NCI-H2029 (cell line): ENCODE data around the gene BCL7A.
"Not testable (repeated sequence)": the region's sequence is repeated elsewhere in the genome, so short reads cannot be mapped to it uniquely, and the experiment has no call there.

Source experiments
- DNase-seq: peaks from one replicate; lab custom pipeline; 2025; lab: John Stamatoyannopoulos, UW

The BCL7A gene

DNA sequence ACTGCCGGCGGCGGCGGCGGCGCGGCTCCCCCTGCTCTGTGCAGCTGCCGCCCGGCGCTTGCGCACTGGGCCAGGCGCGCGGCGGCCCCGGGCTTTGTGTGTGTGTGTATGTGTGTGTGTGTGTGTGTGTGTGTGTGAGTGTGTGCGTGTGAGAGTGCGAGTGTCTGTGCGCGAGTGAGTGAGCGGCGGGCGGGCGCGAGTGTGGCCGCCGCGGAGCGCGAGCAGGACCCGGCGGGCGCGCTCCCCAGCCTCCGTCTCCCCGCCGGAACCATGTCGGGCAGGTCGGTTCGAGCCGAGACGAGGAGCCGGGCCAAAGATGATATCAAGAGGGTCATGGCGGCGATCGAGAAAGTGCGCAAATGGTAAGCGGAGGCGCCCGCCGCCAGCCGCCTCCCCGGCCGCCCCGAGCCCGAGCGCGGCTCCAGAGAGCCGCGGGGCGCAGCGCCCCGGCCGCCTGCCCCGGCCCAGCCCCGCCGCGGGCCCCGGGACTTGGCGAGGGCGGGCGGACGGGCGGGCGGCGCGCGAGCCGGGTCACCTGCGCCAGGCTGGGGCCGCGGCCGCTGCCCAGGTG, at the start of gene BCL7A:
Gene BCL7A, plus strand, starts transcription at position 63 of the 571 bp plus-strand sequence. Its CDS starts 208 bp downstream, at position 271.
- DNase-seq: peak; percentile 25

- DNase-seq: no peak
Measured at GRCh38 chr12:121974026-121974985, 47.4 kb upstream of the BCL7A start.

- no peak for DNase-seq
Measured at GRCh38 chr12:121975021-121975420, 46.7 kb upstream of the BCL7A start.

GRCh38 chr12:121976950-121977349, 44.7 kb upstream of the BCL7A start:
- no peak for DNase-seq

DNA sequence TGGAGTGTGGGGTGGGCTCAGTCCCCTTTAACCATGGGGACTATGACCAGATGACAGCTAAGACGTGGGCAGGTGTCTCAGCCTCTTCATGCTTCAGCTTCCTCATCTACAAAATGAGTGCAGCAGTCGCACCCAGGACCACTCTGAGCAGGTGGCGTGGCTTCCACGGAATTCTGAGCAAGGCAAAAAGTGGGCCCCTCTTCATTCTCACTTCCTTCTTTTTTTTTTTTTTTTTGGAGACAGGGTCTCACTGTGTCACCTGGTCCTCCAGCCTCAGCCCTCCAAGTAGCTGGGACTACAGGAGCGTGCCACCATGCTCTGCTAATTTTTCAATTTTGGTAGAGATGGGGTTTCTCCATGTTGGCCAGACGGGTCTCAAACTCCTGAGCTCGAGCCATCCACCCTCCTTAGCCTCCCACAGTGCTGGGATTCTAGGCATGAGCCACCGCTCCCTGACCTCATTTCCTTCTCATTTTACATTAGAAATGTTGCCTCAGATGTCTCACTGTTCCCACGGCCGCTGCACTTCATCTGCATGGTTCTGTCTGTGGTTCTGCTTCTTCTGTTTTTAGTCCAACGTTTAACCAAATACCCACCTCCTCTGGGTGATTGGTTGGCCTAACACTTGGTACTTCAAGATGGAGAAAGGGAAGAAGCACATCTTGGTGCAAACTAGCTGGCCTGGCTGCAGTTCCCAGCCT, 41.3 kb upstream of the BCL7A start:
- DNase-seq: no peak

- DNase-seq: no peak
Measured at GRCh38 chr12:121980892-121981272, 40.8 kb upstream of the BCL7A start.

DNA sequence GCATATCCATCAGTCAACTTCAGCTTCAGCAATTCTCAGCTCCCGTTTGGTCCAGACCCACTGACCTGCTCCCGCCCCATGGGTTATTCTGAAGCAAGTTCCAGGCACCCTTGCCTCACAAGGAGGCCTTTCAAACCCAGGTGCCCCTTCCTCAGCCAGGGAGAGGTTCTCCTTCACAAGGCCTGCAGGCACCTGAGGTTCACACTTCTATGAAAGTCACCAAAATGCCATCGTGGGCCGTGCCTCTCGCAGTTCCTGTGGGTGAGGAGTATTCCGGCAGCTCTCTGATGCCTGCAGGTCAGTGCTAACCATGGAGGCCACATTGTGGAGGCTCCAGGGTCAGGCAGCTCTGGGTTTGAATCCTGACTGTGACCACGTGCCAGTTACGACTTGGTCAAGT, 40.2 kb upstream of the BCL7A start:
- DNase-seq: no peak

DNA sequence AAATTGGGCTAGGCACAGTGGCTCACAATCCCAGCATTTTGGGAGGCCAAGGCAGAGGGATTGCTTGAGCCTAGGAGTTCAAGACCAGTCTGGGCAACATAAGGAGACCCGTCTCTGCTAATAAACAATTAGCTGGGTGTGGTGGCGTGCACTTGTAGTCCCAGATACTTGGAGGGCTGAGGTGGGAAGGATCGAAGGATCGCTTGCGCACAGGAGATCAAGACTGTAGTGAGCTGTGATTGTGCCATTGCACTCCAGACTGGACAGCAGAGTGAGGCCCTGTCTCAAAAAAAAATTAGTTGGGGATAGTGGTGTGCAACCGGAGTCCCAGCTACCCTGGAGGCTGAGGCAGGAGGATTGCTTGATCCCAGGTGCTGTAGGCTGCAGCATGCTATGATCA, 38.7 kb upstream of the BCL7A start:
- DNase-seq: no peak

DNA sequence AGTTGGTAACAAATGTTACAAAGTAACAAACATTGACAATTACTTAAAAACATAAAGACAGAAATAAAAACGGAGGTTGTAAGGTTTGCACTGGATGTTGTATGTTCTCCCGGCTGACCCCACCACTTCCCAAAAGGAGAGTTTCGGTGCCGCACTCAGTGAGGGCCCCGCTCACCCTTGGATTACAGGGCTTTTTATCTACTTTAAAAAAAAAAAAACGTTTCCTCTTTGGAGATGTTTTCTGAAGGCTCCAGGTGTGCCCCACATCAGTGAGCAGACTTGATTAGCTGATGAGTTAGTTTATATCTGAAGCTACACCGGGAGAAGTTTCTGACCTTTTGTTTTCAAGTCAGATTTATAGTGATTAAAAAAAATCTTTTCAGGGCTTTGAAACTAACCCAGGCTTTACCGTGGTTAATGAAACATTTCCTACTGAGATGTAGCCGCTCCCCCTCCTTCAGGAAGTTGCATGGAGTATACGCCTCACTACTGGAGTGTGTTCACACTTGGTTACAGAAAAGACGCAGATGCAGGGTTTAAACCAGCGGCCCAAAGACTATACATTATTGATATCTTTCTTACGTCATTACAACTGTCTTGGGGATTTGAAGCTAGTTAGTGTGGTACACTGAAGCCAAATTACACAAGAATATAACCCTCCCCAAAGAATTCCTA, 38.0 kb upstream of the BCL7A start:
- no peak for DNase-seq

- DNase-seq: no peak
Measured at GRCh38 chr12:121986489-121987245, 35.0 kb upstream of the BCL7A start.

- DNase-seq: not testable (repeated sequence)
Measured at GRCh38 chr12:121988519-121988918, 33.2 kb upstream of the BCL7A start.

DNA sequence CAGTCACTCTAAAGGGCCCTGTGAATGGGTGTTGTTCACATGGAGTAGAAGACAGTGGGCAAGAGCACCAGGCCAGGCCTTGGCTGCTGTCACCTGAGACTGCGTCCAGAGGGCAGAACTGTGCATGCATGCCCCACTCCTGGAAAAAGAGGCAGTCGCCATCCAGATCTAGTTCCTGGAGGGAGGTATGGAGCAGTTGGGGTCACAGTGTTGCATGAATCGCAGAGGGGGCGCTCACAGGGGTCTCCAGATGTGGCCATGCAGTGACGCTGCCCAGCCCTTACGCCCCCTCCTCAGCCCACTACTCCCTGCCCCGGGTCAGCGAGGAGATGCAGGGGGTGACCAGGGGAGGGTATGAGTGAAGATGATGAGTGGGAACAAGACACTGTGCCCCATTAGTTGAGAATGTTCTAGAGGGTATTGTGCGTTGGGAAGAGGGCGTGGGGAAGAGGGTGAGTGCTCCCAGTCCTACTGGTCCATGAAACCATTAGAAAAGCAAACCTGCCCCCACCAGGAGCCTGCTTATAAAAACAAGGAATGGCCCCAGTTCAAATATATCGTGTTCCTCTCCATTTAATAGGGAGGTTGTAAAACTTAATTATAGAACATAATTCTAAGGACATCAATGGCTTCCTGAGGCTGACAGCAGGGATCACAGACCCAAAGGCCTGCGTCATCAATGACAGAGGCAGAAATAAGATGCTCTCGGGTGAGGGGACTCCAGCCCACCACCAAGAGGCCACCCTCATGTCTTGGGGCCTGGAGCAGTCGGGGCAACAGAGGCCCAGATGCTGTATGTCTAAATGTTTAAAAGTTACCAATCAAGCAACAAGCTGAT, 32.2 kb upstream of the BCL7A start:
- no peak for DNase-seq

GRCh38 chr12:121990114-121990647, 31.5 kb upstream of the BCL7A start:
- DNase-seq: no peak

DNA sequence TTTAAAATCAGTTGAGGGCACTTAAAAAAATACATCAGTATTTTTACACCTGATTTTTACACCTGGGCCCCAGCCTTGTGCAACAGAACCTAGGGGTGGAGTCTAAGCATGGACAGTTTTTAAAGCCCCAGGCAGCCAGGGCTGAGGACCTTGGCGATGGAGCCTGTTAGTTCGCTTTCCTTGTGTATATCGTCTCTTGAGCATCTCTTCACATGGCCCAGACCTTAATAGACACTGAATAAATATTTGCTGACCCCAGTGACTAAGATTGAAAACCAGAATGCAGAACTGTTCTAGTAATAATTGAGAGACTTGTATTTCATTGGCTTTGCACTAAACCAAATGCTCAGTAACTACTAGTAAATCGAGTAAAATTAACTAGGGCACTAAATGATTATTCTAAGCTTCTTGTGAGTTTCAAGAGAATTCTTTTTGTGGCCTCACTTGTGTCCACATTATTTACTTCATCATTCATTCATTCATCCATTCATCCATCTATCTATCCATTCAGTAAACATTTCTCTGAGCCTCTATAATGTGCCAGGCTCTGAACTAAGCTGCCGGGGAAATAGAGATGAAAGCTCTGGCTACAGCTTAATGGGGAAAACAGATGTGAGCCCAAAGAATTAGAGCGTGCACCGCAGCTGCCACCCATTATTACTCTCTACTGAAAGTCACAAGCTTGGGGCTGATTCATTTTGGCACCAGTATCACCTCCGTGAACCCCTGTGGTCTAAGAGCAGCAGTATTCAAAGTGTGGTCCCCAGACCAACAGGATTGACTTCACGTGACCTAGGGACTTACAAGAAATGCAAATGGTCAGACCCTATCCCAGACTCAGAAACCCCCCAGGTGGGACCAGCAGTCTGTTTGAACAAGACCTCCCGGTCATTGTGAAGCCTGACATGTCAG, 30.7 kb upstream of the BCL7A start:
- no peak for DNase-seq

- no peak for DNase-seq
Measured at GRCh38 chr12:121992059-121992879, 29.4 kb upstream of the BCL7A start.

DNA sequence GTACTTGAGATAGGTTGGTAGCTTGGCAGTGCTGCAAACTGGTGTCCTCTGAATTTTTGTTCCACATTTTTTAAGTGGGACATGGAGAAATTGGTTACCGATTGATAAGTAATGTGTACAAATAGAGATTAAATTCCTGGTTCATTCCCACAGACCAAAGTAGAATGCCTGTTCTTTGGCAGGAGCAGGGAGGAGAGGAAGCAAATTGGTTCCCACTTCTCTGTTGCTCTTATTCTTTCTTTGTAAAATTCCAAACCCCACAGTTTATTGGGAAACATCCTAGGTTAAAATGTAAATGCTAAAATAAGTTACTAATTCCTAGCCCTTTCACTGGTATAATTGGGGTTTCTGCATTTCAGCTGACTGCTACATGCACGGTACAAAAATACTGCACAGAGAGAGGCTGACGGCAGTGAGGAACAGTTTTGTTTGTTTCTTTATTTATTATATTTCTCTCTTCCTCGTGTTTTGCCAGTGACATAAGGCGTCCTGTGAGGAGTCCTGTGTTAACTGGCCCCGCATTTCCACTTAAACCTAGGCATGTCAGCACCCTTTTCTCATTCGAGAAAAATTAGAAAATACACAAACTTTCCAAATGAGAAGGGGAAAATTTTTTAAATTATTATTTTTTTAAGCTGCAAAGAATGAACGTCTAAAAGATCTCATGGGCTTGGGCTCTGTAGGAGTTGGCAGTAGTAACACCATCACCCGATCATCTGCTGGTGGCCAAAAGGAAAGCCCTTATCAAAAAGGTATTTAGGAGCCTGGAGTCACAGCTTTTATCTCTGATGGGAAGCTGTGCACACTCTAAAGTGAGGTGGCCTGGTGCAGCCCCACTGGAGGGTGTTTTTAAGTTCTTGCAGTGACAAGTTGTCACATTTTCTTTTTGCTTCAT, 25.4 kb upstream of the BCL7A start:
- no peak for DNase-seq

GRCh38 chr12:121996945-121997612, 24.6 kb upstream of the BCL7A start:
- DNase-seq: no peak
